Left cardiac atrium (tissue), 4 donors: Measurements from ENCODE around the gene PLXDC1. TPM values are rescaled to one million over a fixed set of nuclear protein-coding genes. Genes with fewer than 3 reads are reported as not detected.
"Not testable (repeated sequence)": the region's sequence is repeated elsewhere in the genome, so short reads cannot be mapped to it uniquely, and the experiment has no call there.

Experiments
- ATAC-seq, 2 donors: fragments of 200-7000 bp; cut with Tn5 transposase; one replicate each; pipeline ENCODE4 v1.9.1; 2020; ENCODE audit warnings: mild to moderate bottlenecking in 2 of 2, moderate library complexity in 2 of 2
- DNase-seq: peaks from one replicate; pipeline ENCODE4 v3.0.0-alpha.2; 2020
- intact Hi-C, 2 donors: fragments of 100-400 bp; cut with DNase I; formaldehyde crosslinking; loops; one replicate each; pipeline versions ENCODE4 v1.14.1 to v1.15.1; 2022 to 2023
- total RNA-seq, 2 donors: library from RNA; stranded (reverse); fragmentation: NEBNext Ultra II Directional; extraction: Animal tissue kit (Norgen Biotek cat#: 25700); gene quantifications; one replicate each; pipeline ENCODE4 v1.2.1, GENCODE V29; 2021
- donor health status: DM: no; HTN: yes; CAD: no.
- donor health status: DM: no; HTN: yes; CAD: no; lungs with severe emphysema.
- donor health status: DM: yes; HTN: yes; CAD: no.
- donor health status: Dilated cardiomyopathy.

Gene PLXDC1
- total RNA-seq, 2 donors from 2014 or later = 7.6 to 18.0 TPM

- ATAC-seq = no peak
- DNase-seq = no peak
- intact Hi-C loops = no loop called here
These were observed 97.3 kb downstream of the PLXDC1 start for GRCh38 chr17:39054111-39054645.

- intact Hi-C loops, DNase-seq, ATAC-seq: not testable (repeated sequence)
These were observed 99.0 kb downstream of the PLXDC1 start for GRCh38 chr17:39052423-39052822.

- ATAC-seq (no peak), DNase-seq (no peak)
- intact Hi-C loops = no loop called here
These were observed 100.3 kb downstream of the PLXDC1 start for GRCh38 chr17:39051001-39051585.

GRCh38 chr17:39045948-39046679 lies 105.3 kb downstream of the PLXDC1 start:
- DNase-seq = no peak
- intact Hi-C loops = no loop called here
- no peak for ATAC-seq

GRCh38 chr17:39036009-39036408 lies 115.4 kb downstream of the PLXDC1 start:
- no peak for DNase-seq
- ATAC-seq = no peak
- intact Hi-C loops = no loop called here

DNA sequence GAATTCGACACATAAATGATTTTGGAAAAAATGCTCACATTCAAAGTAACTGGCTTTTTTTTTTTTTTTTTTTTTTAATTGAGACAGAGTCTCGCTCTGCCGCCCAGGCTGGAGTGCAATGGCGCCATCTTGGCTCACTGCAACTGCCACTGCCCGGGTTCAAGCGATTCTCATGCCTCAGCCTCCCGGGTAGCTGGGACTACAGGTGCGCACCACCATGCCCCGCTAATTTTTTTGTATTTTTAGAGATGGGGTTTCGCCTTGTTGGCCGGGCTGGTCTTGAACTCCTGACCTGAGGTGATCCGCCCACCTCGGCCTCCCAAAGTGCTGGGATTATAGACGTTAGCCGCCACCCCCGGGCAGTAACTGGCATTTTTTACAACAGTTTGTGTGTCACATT lies 115.9 kb downstream of the PLXDC1 start:
- intact Hi-C loops, ATAC-seq, DNase-seq: not testable (repeated sequence)

DNA sequence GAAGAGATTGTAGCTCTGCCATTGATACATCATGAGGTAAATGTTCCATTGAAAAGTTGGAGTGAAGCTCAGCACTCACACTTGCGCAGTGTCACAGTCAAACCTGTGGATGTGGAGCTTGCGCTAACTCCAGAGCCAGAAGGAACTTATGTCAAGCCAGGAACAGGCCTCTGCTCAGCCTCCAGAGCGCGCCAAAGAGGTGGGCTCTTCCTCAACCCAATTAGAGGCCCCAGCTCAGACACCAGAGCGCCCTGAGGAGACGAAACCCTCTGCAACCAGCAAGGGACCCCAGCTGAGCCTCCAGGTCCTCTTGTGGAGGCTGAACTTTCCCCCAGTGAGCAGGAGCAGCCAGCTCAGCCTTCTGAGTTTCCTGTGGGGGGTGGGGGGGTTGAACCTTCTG lies 122.7 kb downstream of the PLXDC1 start:
- intact Hi-C loops = no loop called here
- DNase-seq (no peak), ATAC-seq (no peak)

DNA sequence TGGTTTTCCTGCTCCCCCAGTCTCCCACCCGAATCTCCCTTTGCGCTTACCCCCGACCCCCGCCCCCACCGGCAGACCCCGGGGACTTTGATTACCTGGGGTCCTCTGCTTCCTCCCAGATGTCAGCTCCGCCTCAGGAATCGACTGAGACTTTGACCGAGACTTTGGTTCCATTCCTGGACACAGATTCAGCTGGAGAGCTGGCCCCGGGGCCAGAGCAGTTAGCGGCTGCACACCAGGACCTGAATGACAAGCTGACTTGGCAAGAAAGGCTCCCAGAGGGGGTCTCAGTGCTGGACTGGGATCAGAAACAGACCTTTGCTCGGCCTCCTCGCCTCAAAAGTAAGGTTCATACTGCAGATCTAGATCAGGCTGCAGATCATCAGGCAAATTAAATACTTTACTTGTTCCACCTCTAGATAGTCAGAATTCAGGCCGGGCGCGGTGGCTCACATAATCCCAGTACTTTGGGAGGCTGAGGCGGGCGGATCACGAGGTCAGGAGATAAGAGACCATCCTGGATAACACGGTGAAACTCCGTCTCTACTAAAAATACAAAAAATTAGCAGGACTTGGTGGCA lies 123.9 kb downstream of the PLXDC1 start:
- ATAC-seq = peak; percentile 61 to 65
- DNase-seq = no peak
- intact Hi-C loops = no loop called here

DNA sequence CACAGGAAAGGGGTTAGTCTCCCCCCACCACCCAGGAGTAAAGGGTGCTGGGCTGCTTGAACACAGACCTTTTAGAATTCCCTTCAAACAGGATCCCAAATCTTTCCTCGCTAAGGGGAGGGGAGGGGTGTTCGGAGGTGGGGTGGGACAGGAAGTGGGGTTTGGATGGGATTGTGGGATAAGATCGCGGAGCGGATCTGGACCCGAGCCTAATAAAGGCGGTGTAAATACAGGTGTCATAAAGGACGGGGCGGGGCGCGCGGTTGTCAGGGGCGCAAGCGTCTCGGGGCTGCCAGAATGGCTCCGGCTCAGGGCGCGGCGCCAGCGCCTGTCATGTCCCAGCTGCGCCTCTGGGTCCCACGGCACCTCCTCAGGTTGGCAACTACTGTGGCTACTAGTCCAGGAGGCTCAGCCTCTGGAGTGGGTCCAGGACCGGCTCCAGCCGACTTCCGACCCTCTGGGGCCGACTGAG lies 124.4 kb downstream of the PLXDC1 start:
- intact Hi-C loops = no loop called here
- ATAC-seq (peak; percentile 90 to 95), DNase-seq (peak; percentile 78)

DNA sequence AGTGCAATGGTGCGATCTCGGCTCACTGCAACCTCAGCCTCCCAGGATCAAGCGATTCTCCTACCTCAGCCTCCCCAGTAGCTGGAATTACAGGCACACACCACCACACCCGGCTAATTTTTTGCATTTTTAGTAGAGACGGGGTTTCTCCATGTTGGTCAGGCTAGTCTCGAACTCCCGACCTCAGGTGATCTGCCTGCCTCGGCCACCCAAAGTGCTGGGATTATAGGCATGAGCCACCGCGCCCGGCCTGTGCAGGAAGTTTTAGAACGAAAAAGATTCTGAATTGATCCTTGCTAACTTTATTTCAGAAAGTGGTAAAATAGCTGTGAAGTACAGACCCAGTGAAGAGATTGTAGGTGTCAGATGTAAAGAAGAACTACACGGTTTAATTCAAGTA lies 125.1 kb downstream of the PLXDC1 start:
- DNase-seq, ATAC-seq, intact Hi-C loops: not testable (repeated sequence)

DNA sequence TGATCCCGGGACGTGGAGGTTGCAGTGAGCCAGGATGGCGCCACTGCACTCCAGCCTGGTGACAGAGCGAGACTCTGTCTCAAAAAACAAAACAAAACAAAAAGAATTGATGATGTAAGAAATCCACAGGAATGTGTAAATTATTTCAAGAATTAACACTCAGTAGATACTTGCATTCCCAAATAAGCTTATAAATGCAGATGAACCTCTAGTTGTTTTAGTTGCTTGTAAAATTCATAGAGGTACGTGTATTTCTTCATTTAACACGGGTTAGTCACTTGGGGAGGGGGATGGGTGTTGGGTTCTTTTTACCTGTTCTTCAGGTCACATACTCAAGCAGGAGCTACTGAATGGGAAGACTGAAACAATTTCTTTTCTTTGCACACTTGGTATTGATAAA lies 128.5 kb downstream of the PLXDC1 start:
- intact Hi-C loops = no loop called here
- no peak for ATAC-seq
- no peak for DNase-seq

- intact Hi-C loops, ATAC-seq, DNase-seq: not testable (repeated sequence)
These were observed 131.4 kb downstream of the PLXDC1 start for GRCh38 chr17:39020037-39020436.

- DNase-seq (no peak), ATAC-seq (no peak)
- intact Hi-C loops = no loop called here
These were observed 132.9 kb downstream of the PLXDC1 start for GRCh38 chr17:39018267-39019134.

DNA sequence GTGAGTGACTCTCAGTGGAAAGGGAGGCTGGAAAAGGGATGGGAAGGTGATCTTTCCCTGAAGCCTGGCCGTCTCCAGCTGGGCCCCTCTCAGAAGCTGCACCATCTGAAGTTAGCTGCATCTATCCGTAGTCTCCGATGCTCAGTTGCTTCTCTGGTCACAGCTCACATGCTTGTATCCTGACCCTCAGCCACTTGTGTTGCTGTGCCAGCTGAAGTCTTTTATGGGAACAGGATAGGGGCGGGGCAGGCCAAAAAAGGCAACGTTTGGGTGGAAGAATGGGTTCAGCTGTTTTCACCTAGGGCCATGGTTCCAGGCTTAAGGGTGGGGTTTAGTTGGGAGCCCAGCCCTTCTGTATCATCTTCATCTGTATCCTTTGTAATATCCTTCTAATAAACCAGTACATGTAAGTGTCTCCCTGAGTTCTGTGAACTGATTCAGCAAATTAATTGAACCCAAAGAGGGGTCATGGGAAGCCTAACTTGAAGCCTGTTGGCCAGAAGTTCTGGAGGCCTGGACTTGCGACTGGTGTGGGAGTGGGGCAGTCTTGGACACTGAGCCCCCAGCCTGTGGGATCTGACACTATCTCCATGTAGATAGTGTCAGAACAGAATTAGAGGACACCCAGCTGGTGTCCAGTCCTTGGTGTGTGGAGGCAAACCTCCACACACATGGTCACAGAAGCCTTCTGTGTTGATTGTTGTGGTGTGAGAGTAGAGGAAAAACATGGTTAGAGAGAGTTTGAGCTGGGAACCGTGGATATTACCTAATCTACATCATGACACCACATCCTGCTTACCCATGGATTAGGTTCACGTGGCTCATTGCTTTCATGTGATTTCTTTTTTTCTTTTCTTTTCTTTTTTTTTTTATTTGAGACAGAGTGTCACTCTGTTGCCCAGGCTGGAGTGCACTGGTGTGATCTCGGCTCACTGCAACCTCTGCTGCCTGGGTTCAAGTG lies 135.0 kb downstream of the PLXDC1 start:
- intact Hi-C loops = no loop called here
- DNase-seq = no peak
- ATAC-seq = peak in 1 of 2 donors; percentile 12

DNA sequence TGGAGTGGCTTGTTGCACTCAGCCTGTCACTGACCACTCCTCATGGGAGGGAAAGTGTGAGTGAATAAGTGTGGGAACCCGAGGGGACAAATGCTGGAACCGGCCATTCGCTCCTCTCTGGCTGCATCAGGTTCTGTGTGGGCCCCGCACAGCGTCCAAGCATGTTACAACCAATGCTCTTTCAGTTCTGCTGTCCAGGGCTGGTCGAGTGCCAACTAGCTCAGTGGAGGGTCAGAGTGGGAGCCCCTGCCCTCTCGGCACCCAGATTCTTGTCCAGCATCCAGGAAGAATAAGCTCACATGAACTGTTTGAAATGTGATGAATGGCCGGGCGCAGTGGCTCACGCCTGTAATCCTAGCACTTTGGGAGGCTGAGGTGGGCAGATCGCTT lies 135.9 kb downstream of the PLXDC1 start:
- intact Hi-C loops = no loop called here
- ATAC-seq = no peak
- no peak for DNase-seq

DNA sequence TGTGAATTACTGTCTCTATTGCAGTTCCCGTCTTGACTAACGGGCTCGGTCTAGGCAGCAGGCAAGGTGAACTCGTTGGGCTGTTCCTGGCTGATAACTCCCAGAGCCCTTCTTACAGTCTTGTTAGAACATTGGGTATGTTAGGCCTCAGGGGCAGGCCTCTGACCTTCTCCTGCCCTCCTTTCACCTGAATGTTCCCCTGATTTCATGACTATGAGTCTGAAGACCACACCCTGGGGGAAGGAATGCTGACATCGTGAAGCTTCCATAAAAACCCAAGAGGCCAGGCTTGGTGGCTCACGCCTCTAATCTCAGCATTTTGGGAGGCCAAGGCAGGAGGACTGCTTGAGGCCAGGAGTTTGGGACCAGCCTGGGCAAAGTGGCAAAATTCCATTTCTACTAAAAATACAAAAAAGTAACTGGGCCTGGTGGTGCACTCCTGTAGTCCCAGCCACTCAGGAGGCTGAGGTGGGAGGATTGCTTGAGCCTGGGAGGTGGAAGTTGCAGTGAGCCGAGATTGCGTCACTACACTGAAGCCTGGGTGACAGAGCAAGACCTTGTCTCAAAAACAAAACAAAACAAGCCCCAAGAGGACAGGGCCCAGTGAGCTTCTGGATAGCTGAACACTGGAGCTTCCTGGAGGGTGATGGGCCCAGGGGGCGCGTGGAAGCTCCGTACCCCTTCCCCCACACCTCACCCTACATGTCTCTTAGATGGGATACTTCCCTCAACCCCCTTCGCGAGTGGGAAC lies 136.5 kb downstream of the PLXDC1 start:
- peak; percentile 46 for DNase-seq
- intact Hi-C loops = no loop called here

DNA sequence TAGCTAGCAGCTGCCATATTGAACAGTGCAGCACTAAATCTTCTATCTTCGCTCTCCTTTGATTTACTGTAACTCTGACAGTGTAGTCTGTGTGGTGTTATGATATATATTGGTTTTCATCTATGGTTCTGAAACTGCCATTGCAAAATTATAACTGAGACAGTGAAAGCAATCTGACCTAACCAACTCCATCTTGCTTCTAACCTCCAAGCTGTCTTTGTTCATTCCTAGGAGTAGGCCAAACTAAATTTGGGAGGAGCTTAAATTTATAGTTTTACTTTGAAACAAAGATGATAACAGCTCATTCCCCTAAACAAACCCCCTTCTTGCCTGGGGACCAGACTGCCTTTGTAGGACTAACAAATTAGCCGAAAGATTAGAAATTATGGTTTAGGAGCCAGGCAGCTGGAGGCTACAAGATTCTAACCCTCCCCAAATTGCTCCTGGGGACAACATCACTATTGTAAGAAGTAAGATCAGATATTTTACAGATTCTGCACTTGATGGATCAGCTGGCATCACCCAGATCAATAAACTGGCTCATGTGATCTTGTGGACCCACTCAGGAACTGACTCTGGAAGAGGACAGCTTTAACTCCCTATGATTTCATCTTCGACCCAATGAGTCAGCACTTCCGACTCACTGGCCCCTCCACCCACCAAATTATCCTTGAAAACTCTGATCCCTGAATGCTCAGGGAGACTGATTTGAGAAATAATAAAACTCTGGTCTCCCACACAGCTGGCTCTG lies 137.2 kb downstream of the PLXDC1 start:
- peak in 1 of 2 donors; percentile 69 for ATAC-seq
- intact Hi-C loops = no loop called here

More for the DNA sequence above, 136.5 kb downstream of the PLXDC1 start:
- ATAC-seq = peak in 1 of 2 donors; percentile 15

More for the DNA sequence above, 137.2 kb downstream of the PLXDC1 start:
- DNase-seq = no peak
